Anterior cingulate cortex (tissue), 58 donors: ENCODE results near the gene MOSMO.
"Not testable (repeated sequence)": the region's sequence is repeated elsewhere in the genome, so short reads cannot be mapped to it uniquely, and the experiment has no call there.

Source experiments
- DNase-seq, 58 donors: peaks; one replicate each; lab custom pipeline; 2025; lab: John Stamatoyannopoulos, UW

The MOSMO gene

DNA sequence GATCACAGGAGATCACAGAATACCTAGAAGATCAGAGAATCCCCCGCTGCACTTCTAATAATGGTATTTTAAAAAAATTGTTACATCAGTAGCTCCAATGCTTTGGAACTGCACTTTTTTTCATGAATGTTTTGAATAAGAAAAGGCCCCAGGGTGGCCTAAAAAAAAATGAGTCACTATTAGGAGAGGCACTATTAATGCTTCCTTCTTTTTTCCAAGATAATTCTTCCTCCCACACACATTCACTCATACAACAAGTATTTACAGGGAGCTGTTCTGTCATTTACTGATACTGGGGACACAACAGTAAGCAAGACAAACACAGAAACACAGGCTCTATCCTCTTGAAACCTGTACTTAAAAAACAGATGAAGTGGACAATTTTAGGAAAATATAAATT, 6.3 kb upstream of the MOSMO start:
- no peak for DNase-seq

- DNase-seq, result not testable (repeated sequence)
Observed at GRCh38 chr16:22002047-22002446, 5.9 kb upstream of the MOSMO start.

- DNase-seq, result no peak
Observed at GRCh38 chr16:22003195-22003594, 4.7 kb upstream of the MOSMO start.

DNA sequence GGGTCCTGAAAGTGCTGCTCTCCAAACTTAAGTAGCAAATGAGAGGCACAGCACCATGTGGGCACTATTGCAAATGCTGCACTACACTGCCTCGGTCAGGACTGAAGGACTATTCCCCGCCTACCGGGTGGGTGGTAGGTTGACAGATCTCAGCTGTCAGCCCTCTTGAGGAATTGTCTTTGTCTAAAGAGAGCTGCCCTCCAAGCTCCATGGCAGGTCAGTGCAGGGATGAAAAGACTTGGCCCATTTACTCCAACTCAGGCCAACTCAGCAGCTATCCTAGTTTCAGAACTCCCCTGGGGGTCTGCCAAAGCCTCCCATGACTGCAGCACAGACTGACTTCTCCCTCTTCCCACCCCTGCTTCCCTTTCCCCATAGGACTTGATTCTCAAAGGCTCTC, 3.6 kb upstream of the MOSMO start:
- peak in 14 of 58 donors; percentile 3 to 26 (median 11) for DNase-seq

DNA sequence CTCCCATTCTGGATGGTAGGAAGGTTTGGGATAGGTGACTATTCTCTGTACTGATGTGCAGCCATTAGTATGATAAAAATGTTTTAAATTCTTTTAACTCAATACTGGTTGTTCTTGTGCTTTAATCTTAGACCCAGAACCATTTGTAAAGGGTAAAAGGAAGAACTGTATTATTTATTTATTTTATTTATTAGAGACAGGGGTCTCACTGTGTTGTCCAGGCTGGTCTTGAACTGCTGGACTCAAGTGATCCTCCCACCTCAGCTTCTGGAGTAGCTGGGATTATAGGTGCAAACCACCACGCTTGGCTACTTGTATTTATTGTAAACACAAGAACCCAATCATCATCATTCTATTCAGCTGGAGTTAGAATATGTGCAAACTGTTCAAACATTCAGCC, 2.2 kb upstream of the MOSMO start:
- DNase-seq, result no peak

- no peak for DNase-seq
Observed at GRCh38 chr16:22006636-22007035, 1.3 kb upstream of the MOSMO start.

- peak in 3 of 58 donors; percentile 25 to 50 (median 46) for DNase-seq
Observed at GRCh38 chr16:22007159-22007508, 777 bp upstream of the MOSMO start.

GRCh38 chr16:22008215-22009059, 526 bp downstream of the MOSMO start:
- DNase-seq, result peak in 22 of 58 donors; percentile 25 to 58 (median 44)

DNA sequence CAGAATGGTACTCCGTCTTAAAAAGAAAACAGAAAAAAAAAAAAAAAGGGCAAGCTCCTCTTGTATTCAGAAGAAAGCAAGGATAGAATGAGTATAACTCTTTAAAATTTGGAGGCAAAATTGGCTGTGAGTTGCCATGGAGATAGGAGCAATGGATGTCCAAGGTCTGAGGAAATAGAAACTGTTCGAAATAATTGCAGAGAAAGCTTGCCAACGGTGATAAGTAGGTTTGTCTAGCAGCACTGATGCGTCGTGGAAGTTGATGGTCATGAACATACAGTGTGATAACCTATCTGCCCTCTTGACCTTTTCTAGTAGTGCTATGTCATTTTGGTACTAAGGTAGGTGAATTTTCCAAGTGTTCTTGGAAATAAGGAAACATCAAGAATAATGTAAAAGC, 3.0 kb downstream of the MOSMO start:
- DNase-seq, result no peak

DNA sequence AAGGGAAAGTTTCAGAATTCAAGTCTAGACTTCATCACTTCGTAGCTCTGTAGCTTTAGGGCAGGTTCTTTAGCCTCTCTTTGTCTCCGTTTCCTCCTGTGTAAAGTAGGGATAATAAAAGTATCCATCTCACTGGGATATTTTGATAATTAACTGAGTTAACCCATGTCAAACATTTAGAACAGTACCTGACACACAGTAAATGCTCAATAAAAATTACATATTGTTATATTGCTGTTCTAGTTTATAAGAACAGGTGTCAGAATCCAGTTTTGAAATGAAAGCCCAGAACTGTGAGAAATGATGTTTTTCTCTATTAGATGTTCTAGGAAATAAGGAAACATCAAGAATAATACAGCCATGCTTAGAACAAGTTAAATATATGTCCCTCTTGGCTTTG, 4.3 kb downstream of the MOSMO start:
- DNase-seq, result no peak

GRCh38 chr16:22013486-22013885, 5.6 kb downstream of the MOSMO start:
- no peak for DNase-seq

- no peak for DNase-seq
Observed at GRCh38 chr16:22014271-22014873, 6.5 kb downstream of the MOSMO start.

GRCh38 chr16:22016927-22017326, 9.0 kb downstream of the MOSMO start:
- DNase-seq, result no peak

DNA sequence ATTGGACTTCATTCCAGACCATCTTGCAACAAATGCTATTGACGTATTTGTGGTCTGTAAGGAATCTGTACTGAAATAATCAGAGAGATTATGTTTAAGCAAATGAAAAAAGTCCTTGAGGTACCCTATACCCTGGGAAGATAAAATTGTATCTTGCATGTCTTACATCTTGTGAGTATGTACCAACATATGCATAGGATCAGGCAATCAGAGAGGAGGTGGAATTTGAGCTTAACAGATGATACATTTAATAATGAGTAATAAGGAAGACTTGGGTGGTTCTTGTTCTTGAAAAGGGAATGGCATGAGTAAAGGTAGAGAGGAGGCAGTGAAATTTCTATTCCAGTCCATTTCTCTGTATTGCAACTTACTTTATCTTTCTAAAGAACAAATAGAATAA, 10.6 kb downstream of the MOSMO start:
- DNase-seq, result no peak

DNA sequence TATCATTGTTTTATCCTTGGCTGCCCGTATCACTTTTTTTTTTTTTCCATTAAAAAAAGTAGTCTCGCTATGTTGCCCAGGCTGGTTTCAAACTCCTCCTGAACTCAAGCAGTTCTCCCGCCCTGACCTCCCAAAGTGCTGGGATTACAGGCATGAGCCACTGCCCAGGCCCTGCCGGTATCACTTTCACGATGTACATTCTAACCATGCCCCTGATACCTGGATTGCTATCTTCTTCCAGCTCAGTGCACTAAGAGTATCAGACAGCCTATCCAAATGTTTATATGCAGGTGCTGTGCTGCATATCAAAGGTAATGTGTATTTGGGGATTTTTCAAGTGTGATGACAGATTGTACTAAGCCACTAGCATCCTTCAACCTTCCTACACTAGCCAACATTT, 14.2 kb downstream of the MOSMO start:
- no peak for DNase-seq

DNA sequence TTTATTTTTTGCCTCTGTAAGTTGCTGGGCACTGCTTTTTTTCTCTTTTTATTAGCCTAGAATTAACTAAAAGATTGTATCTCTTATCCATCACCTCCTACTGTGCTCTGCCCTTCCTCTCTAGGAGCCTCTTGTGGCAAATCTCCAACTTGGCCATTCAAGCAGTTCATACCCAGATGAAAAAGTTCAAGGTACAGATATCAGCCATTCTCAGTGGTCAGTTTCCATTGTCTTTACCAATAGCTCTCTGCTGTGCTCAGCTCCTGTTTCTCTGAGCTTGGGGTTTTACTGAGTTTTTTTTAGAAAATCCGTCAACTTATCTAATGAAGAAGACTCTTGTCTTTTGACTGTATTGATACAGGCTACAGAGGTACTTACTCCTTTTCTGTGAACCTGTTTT, 15.6 kb downstream of the MOSMO start:
- no peak for DNase-seq

DNA sequence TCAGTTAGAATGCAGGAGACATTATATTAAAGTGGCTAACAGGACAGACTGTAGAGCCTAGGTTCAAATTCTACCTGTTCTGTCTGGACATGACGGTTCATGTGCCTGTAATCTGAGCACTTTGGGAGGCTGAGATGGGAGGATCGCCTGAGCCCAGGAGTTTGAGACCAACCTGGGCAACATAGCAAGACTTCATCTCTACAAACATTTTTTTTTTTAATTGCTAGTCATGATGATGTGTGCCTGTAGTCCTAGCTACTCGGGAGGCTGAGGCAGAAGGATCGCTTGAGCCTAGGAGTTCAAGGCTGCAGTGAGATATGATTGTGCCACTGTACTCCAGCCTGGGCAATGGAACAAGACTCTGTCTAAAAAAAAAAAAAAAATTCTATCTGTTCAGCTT, 16.9 kb downstream of the MOSMO start:
- DNase-seq, result not testable (repeated sequence)

DNA sequence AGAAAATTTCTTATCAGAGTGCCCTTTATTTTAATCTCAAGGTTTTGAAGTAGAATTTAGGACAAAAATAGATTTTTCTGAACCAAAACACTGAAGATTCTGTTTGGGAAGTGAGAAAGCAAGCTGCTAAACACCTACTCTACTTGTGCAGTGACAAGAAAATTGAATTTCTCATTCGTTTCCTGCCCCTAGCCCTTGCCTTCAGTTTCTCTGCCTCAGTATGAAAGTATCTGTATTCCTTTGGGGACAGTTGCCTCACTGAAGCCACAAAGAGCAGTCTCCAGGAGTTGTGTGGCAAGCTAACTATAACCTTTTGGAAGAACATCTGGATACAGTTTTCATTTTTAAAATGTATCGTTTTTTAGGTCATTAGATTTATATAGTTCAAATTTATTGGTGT, 19.7 kb downstream of the MOSMO start:
- DNase-seq, result peak in 1 of 58 donors; percentile 1

GRCh38 chr16:22029632-22030031, 21.7 kb downstream of the MOSMO start:
- no peak for DNase-seq

GRCh38 chr16:22030087-22030812, 22.3 kb downstream of the MOSMO start:
- no peak for DNase-seq

DNA sequence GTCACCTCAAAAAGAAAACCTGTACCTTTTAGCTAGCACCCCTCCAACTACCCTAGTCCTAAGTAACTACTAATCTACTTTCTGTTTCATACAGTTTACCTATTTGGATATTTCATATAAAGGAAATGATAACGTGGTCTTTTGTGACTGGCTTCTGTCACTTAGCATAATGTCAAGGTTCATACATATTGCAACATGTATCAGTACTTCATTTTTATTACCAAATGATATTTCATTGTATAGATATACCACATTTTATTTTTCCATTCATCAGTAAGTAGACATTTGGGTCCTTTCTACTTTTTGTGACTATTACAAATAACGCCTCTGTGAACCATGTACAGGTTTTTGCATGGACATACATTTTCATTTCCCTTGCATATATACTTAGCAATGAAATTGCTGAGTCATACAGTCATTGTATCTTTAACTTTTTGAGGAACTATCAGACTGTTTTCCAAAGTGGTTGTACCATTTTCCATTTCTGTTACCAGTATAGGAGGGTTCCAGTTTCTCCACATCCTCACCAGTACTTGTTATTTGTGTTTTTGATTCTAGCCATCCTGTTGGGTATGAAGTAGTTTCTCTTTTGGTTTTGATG, 23.7 kb downstream of the MOSMO start:
- DNase-seq, result no peak
